Activated naive CD8-positive, alpha-beta T cell treated with anti-CD3 and anti-CD28 coated beads, Interleukin-2, amount 10 ng/mL, durations not matched to agents 7 days and 5 days (primary cell): ENCODE results near the gene SNRPF. TPM values are rescaled to one million over a fixed set of nuclear protein-coding genes. Genes with fewer than 3 reads are reported as not detected.

Experiments used
- total RNA-seq, 2 experiments: library from RNA; stranded (reverse); gene quantifications; one replicate each; pipeline ENCODE4 v1.2.3, GENCODE V29; 2021

Gene SNRPF
- total RNA-seq, 2 experiments from 2014 or later, result 30.7 to 34.1 TPM

Other genes with a start within 250 kb of the SNRPF start
- gene NTN4, start 68.2 kb upstream of the SNRPF start, total RNA-seq, result under 1 TPM; 0.08 to 0.17 TPM
- gene CCDC38, start 83.7 kb downstream of the SNRPF start, total RNA-seq, result under 1 TPM in 1 of 2 experiments, not detected in 1; 0.19 TPM
- gene AMDHD1, start 84.4 kb downstream of the SNRPF start, total RNA-seq, result 1 to 10 TPM; 1.3 to 2.0 TPM
- under 1 TPM; 0.14 to 0.23 TPM for gene HAL, start 137.4 kb downstream of the SNRPF start, total RNA-seq
- gene LTA4H, start 176.6 kb downstream of the SNRPF start, total RNA-seq, result 10 to 100 TPM; 49.2 to 50.7 TPM